Choroid plexus epithelial cell (primary cell): ENCODE results near the gene DIP2A.

Source experiments
- DNase-seq: peaks from one replicate; pipeline ENCODE4 v3.0.0-alpha.2; 2010; ENCODE audit warnings: low read depth
- H3K4me3 ChIP-seq: 2 replicates; pipeline ENCODE4 v1.5.1; 2011; ENCODE audit warnings: low read depth, mild to moderate bottlenecking, control low read depth, low read length, moderate library complexity
- TF ChIP-seq, protein P1 (sequence below): conservative IDR thresholded peaks from 2 replicates; pipeline ENCODE4 v1.5.1; 2011; ENCODE audit warnings: low read depth, mild to moderate bottlenecking, control low read depth, inconsistent platforms, low read length, moderate library complexity

The DIP2A gene, protein sequence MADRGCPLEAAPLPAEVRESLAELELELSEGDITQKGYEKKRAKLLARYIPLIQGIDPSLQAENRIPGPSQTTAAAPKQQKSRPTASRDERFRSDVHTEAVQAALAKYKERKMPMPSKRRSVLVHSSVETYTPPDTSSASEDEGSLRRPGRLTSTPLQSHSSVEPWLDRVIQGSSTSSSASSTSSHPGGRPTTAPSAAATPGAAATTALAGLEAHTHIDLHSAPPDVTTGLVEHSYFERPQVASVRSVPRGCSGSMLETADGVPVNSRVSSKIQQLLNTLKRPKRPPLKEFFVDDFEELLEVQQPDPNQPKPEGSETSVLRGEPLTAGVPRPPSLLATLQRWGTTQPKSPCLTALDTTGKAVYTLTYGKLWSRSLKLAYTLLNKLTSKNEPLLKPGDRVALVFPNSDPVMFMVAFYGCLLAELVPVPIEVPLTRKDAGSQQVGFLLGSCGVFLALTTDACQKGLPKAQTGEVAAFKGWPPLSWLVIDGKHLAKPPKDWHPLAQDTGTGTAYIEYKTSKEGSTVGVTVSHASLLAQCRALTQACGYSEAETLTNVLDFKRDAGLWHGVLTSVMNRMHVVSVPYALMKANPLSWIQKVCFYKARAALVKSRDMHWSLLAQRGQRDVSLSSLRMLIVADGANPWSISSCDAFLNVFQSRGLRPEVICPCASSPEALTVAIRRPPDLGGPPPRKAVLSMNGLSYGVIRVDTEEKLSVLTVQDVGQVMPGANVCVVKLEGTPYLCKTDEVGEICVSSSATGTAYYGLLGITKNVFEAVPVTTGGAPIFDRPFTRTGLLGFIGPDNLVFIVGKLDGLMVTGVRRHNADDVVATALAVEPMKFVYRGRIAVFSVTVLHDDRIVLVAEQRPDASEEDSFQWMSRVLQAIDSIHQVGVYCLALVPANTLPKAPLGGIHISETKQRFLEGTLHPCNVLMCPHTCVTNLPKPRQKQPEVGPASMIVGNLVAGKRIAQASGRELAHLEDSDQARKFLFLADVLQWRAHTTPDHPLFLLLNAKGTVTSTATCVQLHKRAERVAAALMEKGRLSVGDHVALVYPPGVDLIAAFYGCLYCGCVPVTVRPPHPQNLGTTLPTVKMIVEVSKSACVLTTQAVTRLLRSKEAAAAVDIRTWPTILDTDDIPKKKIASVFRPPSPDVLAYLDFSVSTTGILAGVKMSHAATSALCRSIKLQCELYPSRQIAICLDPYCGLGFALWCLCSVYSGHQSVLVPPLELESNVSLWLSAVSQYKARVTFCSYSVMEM (N-terminal part only)

DNA sequence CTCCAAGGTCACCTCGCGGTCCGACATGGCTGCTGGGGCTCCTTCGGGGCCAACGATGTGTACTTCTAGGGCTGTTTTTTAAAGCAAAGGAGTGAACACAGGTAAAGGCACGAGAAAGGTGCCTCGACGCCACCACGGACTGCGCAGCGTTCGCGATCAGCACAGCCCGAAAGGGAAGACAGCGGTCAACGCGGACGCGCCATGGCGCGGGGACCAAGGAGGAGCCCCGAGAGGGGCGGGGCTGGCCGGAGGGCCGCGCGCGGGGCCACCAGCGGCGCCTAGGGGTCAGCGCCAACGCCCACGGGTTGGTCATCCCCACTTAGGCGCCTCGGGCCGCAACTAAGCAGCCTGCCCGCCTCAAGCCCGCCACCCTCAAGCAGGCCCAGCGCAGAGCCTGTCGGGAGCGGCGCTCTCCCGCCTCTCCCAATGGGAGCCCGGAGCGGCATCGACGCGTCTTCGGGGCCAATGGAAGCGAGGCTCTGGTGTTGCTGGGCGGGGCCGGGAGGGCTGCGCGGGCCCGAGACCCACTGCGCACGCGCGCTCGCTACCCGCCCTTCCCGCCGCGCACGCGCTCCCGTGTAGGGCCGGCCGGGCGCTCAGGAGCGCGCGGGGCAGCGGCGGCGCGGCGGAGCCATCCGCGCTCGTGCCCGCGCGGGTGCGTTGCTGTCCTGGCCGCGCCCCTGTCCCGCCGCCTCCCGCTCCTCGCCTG lies at the start of gene DIP2A:
TSS of gene DIP2A (plus strand) at position 577 of the 709 bp plus-strand sequence. CDS start 241 bp downstream, outside the sequence.
- TF ChIP-seq, protein P1, sequence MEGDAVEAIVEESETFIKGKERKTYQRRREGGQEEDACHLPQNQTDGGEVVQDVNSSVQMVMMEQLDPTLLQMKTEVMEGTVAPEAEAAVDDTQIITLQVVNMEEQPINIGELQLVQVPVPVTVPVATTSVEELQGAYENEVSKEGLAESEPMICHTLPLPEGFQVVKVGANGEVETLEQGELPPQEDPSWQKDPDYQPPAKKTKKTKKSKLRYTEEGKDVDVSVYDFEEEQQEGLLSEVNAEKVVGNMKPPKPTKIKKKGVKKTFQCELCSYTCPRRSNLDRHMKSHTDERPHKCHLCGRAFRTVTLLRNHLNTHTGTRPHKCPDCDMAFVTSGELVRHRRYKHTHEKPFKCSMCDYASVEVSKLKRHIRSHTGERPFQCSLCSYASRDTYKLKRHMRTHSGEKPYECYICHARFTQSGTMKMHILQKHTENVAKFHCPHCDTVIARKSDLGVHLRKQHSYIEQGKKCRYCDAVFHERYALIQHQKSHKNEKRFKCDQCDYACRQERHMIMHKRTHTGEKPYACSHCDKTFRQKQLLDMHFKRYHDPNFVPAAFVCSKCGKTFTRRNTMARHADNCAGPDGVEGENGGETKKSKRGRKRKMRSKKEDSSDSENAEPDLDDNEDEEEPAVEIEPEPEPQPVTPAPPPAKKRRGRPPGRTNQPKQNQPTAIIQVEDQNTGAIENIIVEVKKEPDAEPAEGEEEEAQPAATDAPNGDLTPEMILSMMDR, result no peak
- peak within 1 kb of the TSS; percentile 87 for H3K4me3 ChIP-seq
- peak; percentile 98 for DNase-seq

GRCh38 chr21:46409641-46410406 lies 48.9 kb upstream of the DIP2A start:
- TF ChIP-seq, protein P1, result no peak
- no peak for DNase-seq
- H3K4me3 ChIP-seq, result no peak overlapping the region

DNA sequence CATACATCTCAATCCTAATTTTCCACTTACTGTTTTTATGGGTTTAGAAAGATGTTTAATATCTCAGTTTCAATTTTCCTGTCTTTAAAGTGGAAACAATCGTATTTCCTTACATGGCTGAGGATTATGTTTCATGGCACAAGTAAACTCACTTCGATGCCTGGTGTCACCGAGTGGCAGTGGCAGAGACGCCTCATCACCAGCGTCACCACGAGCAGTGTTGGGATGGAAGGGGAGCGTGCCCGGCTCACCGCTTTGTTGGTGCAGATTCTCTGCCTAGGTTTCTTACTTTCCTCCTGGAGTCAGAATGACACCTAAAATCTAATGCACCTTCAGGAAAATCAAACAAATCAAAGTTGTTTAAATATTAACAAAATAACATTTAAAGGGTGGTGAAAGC lies 48.2 kb upstream of the DIP2A start:
- TF ChIP-seq, protein P1, result no peak
- no peak overlapping the region for H3K4me3 ChIP-seq
- DNase-seq, result no peak

DNA sequence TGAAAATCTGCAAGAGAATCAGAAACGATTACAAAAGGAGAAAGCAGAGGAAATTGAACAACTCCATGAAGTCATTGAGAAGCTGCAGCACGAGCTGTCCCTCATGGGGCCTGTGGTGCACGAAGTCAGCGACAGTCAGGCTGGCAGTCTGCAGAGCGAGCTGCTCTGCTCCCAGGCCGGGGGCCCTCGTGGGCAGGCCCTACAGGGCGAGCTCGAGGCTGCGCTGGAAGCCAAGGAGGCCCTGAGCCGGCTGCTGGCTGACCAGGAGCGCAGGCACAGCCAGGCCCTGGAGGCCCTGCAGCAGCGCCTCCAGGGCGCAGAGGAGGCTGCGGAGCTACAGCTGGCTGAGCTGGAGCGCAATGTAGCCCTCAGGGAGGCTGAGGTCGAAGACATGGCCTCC lies 47.5 kb upstream of the DIP2A start:
- TF ChIP-seq, protein P1, result no peak
- DNase-seq, result no peak
- no peak overlapping the region for H3K4me3 ChIP-seq

DNA sequence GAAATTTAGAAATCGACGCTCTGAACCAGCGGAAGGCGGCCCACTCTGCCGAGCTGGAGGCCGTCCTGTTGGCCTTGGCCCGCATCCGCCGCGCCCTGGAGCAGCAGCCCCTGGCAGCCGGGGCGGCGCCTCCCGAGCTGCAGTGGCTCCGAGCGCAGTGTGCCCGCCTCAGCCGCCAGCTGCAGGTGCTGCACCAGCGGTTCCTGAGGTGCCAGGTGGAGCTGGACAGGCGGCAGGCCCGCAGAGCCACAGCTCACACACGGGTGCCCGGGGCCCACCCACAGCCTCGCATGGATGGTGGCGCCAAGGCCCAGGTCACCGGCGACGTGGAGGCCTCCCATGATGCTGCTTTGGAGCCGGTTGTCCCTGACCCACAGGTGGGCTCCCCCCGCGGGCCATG lies 47.0 kb upstream of the DIP2A start:
- no peak for DNase-seq
- H3K4me3 ChIP-seq, result no peak overlapping the region
- TF ChIP-seq, protein P1, result no peak
